Measurements from ENCODE around the gene TEX13C.

TEX13C gene

DNA sequence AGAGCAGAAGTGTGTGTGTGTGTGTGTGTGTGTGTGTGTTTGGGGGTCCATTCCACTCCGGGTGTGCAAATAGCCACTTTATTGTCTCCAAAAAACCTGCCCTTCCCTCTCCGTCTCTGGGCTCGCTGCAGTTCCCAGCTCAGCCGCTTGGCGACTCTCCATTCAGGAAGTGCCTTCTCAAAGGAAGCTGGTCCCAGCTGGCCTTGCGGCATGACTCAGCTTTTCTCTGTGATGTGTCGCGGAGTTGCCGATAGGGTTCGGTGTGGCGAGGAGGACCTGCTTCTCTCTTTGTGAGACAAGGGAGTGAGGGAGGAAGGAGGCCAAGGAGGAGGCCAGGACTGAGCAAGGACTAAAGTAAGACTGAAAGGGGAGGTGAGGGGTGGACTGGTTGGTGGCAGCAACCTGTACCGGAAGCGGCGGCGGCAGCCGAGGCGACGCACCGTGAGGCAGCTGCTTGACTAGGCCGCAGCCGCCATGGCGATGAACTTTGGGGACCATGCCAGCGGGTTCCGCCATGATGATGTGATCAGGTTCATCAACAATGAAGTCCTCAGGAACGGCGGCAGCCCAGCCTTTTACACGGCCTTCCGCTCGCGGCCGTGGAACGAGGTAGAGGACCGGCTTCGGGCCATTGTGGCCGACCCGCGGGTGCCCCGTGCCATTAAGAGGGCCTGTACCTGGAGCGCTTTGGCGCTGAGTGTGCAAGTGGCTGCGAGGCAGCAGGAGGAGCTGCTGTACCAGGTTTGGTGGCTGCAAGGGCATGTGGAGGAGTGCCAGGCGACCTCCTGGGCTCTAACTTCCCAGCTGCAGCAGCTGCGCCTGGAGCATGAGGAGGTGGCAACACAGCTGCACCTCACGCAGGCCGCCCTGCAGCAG, at the start of gene TEX13C:
TEX13C (plus strand) TSS at position 226 of the 876 bp plus-strand sequence; CDS start at position 475, 249 bp downstream.
- peak within 1 kb of the TSS; percentile 74 for H3K27ac Mint-ChIP-seq
- peaks cover 13% of the 10 kb centered on the region for H3K9me3 Mint-ChIP-seq
- no peak within 1 kb of the TSS for H3K4me3 Mint-ChIP-seq
- no peaks in the 10 kb centered on the region for H3K27me3 Mint-ChIP-seq (ENCODE audit: low read depth, poor library complexity)
- H3K4me1 Mint-ChIP-seq = no peaks in the 10 kb centered on the region
- no peaks in the 10 kb centered on the region for H3K36me3 Mint-ChIP-seq (ENCODE audit: low read depth)
- TF ChIP-seq, protein P1, sequence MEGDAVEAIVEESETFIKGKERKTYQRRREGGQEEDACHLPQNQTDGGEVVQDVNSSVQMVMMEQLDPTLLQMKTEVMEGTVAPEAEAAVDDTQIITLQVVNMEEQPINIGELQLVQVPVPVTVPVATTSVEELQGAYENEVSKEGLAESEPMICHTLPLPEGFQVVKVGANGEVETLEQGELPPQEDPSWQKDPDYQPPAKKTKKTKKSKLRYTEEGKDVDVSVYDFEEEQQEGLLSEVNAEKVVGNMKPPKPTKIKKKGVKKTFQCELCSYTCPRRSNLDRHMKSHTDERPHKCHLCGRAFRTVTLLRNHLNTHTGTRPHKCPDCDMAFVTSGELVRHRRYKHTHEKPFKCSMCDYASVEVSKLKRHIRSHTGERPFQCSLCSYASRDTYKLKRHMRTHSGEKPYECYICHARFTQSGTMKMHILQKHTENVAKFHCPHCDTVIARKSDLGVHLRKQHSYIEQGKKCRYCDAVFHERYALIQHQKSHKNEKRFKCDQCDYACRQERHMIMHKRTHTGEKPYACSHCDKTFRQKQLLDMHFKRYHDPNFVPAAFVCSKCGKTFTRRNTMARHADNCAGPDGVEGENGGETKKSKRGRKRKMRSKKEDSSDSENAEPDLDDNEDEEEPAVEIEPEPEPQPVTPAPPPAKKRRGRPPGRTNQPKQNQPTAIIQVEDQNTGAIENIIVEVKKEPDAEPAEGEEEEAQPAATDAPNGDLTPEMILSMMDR (IDR thresholded peaks at IDR 0.05) = no peak
- DNase-seq = no peak

DNA sequence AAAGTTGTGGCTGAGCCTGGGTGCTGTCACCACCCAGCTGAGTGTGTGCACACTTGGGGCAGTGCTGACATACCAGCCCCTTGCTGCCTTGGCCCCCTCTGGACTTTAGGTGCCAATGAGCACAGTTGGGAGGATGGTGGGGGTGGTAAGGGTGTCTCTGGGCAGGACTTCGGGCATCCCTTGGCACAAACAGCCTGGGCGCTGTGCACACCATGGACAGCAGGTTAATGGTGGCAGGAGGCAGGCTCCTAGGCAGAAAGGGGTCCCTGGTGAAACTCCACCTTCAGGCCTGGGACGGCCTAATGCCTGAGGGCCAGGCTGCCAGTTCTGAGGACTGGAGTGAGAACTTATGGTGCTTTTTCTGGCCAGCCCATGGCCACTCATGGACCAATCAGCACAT, 32.4 kb upstream of the TEX13C start:
- no peak for DNase-seq
- TF ChIP-seq, protein P1 (IDR thresholded peaks at IDR 0.05) = no peak
- H3K27ac Mint-ChIP-seq = no peak overlapping the region
- no peaks in the 10 kb centered on the region for H3K4me1 Mint-ChIP-seq
- H3K4me3 Mint-ChIP-seq = no peak overlapping the region
- no peaks in the 10 kb centered on the region for H3K27me3 Mint-ChIP-seq (ENCODE audit: low read depth, poor library complexity)
- H3K9me3 Mint-ChIP-seq = no peaks in the 10 kb centered on the region
- H3K36me3 Mint-ChIP-seq (ENCODE audit: low read depth) = no peaks in the 10 kb centered on the region

DNA sequence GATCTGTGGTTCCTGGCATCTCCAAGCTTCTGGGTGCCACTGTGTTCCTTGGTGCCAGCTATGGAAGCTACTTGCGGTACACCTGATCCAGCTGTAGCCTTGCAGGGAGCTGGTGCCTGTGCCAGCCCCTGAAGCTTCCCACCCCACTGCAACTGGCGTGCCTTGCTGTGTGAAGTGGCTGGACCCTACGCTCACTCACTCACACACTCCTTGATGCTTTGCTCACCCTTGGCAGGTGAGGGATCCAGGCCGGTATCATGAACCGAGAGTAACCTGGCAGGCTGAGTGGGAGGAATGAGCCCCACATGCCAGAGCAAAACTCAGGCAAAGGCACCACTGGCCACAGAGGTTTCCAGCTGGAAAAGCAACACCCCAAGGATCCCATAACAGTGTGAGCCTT, 31.3 kb upstream of the TEX13C start:
- Mint-ChIP-seq H3K36me3 (ENCODE audit: low read depth) (no peaks in the 10 kb centered on the region), H3K4me3 (no peak overlapping the region), H3K9me3 (no peaks in the 10 kb centered on the region), H3K27ac (no peak overlapping the region), H3K4me1 (no peaks in the 10 kb centered on the region), H3K27me3 (ENCODE audit: low read depth, poor library complexity) (no peaks in the 10 kb centered on the region)
- no peak for DNase-seq
- TF ChIP-seq, protein P1 (IDR thresholded peaks at IDR 0.05) = no peak

DNA sequence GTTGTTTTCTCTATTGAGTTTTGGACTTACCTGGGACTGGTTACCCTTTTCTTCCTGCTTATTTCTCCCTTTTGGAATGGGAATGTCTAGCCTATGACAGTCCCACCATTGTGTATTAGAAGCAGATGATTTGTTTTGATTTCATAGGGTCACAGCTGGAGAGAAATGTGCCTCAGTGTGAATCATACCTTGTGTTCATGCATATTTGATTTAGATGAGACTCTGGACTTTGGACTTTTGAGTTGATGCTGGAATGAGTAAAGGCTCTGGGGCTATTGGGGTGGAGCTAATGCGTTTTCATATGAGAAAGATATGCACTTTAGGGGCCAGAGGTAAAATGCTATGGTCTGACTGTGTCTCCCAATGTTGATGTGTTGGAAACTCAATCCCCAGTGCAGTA, 30.5 kb upstream of the TEX13C start:
- H3K27ac Mint-ChIP-seq = no peak overlapping the region

DNA sequence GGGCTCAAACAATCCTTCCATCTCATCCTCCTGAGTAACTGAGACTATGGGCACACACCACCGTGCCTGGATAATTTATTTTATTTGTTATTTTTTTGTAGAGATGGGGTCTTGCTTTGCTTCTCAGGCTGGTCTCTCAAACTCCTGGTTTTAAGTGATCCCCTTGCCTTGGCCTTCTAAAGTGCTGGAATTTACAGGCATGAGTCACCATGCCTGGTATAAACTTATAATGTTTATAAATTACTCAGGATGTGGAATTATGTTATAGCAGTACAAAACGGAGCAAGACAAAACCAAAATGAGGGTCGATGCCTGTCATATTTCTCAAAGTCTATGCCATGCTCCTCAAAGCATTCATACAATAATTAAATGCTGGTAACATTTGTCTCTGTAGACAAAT, 29.8 kb upstream of the TEX13C start:
- DNase-seq = no peak
- TF ChIP-seq, protein P1 (IDR thresholded peaks at IDR 0.05) = no peak
- Mint-ChIP-seq H3K27ac (no peak overlapping the region), H3K9me3 (no peaks in the 10 kb centered on the region), H3K4me1 (no peaks in the 10 kb centered on the region), H3K36me3 (ENCODE audit: low read depth) (no peaks in the 10 kb centered on the region), H3K4me3 (no peak overlapping the region), H3K27me3 (ENCODE audit: low read depth, poor library complexity) (no peaks in the 10 kb centered on the region)

More for the DNA sequence above, 30.5 kb upstream of the TEX13C start:
- no peak for DNase-seq
- no peaks in the 10 kb centered on the region for H3K9me3 Mint-ChIP-seq
- H3K4me1 Mint-ChIP-seq = no peaks in the 10 kb centered on the region
- no peaks in the 10 kb centered on the region for H3K27me3 Mint-ChIP-seq (ENCODE audit: low read depth, poor library complexity)
- no peaks in the 10 kb centered on the region for H3K36me3 Mint-ChIP-seq (ENCODE audit: low read depth)
- no peak overlapping the region for H3K4me3 Mint-ChIP-seq
- TF ChIP-seq, protein P1 (IDR thresholded peaks at IDR 0.05) = no peak

DNA sequence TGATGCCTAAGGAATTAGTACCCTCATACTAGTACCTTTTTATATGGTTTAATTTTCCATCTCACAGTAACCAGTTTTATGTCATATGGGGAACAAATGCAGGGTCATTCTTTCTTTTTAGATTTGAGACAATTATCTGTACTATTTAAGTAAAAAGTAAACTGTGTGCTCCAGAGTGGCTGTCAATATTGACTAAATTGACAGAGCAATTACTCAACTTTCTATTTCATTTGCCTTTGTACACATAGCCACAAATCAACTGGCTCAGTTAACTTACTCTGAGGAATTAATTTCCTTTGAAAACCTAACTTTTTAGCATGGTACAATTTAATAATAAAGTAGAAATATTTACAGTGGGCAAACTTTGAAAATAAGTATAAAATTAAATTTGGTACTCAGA, 28.5 kb upstream of the TEX13C start:
- no peaks in the 10 kb centered on the region for H3K36me3 Mint-ChIP-seq (ENCODE audit: low read depth)
- no peaks in the 10 kb centered on the region for H3K4me1 Mint-ChIP-seq
- DNase-seq = no peak
- TF ChIP-seq, protein P1 (IDR thresholded peaks at IDR 0.05) = no peak
- H3K9me3 Mint-ChIP-seq = no peaks in the 10 kb centered on the region
- H3K27ac Mint-ChIP-seq = no peak overlapping the region
- H3K27me3 Mint-ChIP-seq (ENCODE audit: low read depth, poor library complexity) = no peaks in the 10 kb centered on the region
- no peak overlapping the region for H3K4me3 Mint-ChIP-seq

Measured in nephron progenitor cell (in vitro differentiated cells).